HG02938 (cell line): Measurements from ENCODE around the gene IFI6.
"Not testable (repeated sequence)": the region's sequence is repeated elsewhere in the genome, so short reads cannot be mapped to it uniquely, and the experiment has no call there.

Experiments
- ATAC-seq: cut with Tn5 transposase; IDR thresholded peaks from one replicate; pipeline ENCODE4 v1.9.1; 2021; ENCODE audit warnings: mild to moderate bottlenecking, moderate library complexity; ENCODE audit not compliant: unreplicated experiment

IFI6 gene

DNA sequence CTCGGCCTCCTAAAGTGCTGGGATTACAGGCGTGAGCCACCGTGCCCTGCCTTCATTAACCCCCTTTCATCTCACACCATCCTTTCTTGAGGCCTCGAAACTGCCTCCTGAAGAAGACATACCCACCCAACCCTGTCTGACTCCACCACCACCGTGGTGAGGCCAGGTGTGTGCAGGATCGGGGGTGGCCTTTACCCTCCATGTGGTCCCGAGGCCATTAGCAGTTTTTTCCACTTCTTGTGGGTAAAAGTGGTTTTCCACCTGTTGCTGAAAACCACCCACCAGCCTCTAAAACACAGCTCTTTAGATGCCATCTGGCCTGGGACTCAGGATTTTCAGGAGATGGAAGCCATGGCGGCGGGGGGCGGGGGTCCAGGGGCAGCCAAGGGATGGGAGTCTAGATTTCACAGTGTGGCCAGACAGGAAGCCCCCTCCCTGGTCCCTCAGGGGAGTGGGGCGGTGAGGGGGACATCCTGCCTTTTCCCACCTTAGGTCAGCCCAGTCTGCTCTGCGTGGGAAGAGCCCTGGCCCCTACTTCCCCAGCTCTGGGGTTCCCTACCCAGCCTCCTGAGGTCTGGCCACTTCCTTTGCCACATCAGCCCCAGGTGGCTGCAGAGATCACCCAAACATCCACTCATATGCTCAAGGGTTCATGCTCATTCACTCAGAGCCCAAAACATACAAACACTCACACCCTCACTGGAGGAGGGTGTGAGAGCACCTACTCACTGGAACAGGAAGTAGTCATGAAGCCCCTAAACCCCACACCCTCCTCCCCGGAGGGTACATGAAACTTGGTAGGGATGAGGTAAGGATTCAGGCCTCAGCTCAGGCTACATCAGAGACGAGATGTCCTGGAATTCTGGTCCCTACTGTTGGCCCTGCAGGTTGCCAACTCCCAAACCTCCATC lies 39.4 kb downstream of the IFI6 start:
- ATAC-seq: no peak

DNA sequence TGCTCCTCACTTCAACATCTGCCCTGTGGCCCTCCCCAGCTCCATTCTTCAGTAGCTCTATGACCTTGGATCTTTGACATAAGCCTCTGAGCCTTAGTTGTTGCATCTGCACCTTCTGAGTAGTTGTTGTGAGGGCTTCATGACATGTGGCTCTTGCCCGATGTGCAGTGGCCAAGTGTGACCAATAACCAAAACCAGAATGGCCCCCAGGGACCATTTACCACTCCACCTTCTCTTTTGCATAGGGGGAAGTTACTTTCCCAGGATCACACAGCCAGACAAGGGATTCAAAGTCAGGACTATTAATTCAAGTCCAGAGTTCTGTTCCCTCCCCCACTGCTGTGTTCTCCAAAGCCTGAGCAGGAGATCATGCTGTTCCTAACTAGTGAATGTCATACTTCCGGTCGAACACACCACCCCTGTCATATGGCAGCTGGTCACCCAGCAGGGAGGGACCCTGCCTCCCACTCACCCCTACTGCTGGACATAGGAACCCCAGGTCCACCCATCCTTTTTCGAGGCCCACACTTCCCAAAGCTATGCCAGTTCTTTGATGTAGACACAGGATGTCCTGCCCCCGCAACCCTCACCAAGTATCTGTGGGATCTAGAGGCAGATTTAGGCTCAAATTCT lies 41.0 kb downstream of the IFI6 start:
- ATAC-seq: no peak

DNA sequence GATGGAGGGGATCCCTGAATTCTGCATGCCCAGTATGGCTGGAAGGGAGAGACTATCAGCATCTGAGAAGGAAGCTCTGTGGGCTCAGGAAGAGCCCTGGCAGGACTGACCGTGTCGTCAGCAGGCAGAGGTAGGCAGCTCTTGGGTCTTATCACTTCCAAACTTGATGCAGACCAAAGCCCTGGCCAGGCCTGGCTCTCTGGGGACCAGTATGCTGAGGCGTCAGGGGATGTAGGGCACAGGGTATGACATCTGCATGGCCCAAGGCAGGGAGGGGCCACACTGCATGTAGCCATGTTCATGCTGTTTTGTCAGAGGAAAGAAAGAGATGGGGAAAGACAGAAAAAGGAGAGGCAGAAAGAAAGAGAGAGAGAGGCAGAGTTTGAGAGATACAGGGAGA lies 43.3 kb downstream of the IFI6 start:
- no peak for ATAC-seq

DNA sequence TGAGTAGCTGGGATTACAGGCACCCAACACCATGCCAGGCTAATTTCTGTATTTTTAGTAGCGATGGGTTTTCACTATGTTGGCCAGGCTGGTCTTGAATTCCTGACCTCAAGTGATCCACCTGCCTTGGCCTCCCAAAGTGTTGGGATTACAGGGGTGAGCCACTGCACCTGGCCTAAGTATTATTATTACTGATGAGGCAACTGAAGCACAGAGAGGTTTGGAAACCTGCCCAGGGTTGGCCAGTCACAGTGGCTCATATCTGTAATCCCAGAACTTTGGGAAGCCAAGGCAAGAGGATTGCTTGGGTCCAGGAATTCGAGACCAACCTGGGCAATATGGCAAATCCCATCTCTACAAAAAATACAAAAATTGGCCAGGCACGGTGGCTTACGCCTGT lies 44.3 kb downstream of the IFI6 start:
- ATAC-seq: not testable (repeated sequence)

DNA sequence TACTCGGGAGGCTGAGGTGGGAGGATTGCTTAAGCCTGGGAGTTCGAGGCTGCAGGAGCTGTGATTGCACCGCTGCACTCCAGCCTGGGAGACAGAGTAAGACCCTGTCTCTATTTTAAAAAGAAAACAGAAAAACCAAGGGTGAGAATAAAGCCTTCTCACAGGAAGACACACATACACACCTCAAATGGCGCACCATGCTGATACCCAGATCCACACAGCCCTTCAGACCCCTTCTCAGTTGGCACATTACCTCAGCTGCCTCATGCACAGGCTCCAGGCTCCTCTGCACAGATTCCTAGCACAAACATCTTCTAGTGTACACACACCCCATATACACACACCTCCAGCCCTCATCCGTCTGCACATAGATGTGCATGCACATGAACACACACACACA lies 44.9 kb downstream of the IFI6 start:
- no peak for ATAC-seq

- no peak for ATAC-seq
Observed at GRCh38 chr1:27626031-27626935, 45.7 kb downstream of the IFI6 start.

GRCh38 chr1:27624467-27625178 lies 47.4 kb downstream of the IFI6 start:
- ATAC-seq: no peak

DNA sequence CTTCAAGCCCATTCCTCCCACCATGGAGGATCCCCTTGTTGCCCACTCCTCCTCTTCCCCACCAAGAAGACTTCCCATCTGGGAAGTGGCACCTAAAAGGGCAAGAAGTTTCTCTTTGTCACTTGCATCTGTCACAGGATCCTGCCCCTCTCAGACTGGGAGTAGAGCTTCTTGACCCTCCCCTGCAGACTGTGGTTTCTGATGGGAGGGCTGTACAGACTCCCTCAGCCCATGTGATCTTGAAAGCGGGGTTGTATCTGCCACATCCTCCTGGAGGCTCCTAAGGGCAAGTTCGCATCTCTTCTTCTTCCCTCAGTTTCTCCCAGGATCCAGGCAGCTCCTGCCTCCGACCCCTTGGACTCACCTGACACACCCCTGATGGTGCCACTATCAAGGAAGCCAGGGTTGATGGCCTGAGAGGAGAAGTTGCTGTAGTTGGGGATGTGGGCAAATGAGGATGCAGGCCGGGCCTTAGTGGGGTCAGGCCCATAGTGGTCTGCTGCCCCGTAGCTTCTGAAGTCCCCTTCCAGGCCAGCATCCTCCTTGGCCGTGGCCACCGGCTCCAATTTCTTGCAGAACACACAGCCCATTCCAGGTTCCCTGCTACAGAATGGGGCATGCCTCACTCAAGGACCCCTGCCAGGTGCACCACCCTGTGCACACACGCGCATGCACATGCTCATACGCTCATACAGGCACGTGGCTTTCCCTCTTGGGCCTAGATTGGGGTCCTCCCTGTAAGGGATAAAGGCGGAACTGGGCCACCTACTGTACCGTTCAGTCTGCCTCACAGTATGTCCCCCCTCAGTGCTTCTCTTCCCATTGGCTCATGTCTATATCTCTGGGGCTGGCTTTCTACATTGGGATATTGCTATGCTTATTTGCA lies 48.4 kb downstream of the IFI6 start:
- no peak for ATAC-seq

GRCh38 chr1:27622828-27623227 lies 49.2 kb downstream of the IFI6 start:
- no peak for ATAC-seq

DNA sequence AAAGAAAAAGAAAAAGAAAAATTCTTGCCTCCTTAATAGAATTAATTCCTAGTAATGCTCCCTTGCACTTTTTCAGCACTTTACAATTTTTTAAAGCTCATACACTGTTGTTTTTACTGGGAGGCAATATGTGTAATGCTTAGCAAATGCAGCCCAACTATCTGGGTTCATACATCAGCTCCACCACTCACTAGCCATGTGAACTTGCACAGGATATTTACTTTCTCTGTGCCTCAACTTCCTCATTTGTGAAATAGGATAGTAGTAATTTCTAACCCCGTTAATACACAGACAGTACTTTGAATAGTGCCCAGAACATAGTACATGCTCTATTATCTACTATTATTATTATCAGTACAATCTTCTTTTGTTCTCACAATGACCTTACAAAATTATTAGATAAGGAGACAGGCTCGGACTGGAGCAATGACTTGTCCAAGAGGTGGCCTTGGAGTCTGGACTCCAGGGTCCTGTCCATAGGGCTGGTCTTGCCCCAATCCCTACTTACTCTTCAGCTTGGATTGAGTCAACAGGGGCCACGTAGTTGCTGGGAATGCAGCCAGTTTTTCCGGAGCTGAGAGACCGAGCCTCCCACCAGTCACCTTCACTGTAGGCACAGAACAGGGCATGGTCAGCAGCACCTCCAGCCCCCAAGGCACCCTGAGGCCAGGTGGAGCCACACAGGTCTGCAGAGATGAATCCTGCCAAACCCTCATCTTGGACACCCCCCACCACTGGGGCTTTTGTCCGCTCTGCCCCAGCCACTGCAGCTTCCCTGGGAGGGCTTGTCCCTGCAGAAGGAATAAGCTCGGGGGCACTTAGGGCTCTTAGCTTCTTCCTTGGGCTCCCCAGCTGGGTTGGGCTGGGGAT lies 50.7 kb downstream of the IFI6 start:
- ATAC-seq: no peak

- ATAC-seq: not testable (repeated sequence)
Observed at GRCh38 chr1:27619782-27620438, 52.1 kb downstream of the IFI6 start.

DNA sequence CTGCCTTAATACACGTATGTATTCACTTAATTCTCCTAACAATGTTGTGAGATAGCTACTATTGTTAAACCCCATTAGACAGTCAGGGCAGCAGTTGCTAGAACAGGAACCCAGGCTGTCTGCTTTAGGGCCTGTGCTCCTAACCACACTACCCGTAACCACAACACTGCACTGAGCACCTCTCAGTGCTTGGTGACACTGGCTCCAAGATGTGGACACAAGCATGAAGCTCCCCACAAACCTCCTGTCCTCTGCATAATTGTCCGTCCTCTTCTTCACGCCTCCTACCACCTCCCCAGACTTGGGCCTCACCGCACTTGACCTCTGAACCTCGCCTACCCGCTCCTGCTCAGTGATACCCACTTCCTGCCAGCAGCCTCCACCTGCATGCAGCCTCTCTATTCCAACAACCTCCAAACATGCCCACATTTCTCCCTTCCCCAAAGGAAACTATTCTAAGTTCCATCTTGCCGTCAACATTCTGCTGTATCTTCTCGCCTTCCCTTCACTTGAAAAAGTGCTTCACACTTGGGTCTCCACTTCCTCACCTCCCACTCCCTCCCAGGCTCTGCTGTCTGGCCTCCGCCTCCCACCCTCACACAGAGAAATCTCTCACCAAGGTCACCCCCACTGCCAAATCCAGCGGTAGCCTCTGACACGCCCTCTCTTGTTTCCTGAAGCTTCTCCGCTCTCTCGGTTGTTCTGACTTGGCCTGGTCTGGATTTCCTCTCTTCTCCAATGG lies 53.5 kb downstream of the IFI6 start:
- ATAC-seq: no peak

DNA sequence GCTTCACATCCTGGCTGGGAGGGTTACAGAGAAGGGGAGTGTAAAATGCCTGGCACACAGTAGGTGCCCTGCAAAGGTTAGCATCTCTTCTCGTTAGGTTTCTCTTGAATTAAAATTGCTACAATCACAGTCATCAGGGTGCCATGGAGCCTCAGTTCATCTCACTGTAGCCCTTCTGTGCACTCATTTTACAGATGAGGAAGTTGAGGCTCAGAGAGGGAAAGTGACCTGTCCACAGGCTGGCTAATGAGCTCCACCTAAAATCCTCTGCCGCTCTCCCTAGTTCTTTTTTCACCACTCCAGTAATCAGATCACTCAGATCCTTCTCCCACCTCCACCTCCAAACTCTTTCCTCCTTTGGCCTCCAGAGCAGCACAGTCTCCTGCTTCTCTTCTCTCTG lies 54.6 kb downstream of the IFI6 start:
- no peak for ATAC-seq

- no peak for ATAC-seq
Observed at GRCh38 chr1:27616441-27616840, 55.6 kb downstream of the IFI6 start.
